ENCODE measurements around the gene SYNDIG1.

SYNDIG1 gene

GRCh38 chr20:24662752-24663365, 193.4 kb downstream of the SYNDIG1 start:
- H3K27me3 Mint-ChIP-seq = no peaks in the 10 kb centered on the region
- no peaks in the 10 kb centered on the region for H3K4me1 Mint-ChIP-seq (ENCODE audit: low read depth)
- H3K27ac Mint-ChIP-seq = no peak overlapping the region
- H3K36me3 Mint-ChIP-seq (ENCODE audit: low read depth) = no peaks in the 10 kb centered on the region
- intact Hi-C loops (cut with micrococcal nuclease) = no loop called here
- no peak overlapping the region for H3K4me3 Mint-ChIP-seq
- no peaks in the 10 kb centered on the region for H3K9me3 Mint-ChIP-seq

GRCh38 chr20:24663496-24663895, 194.1 kb downstream of the SYNDIG1 start:
- Mint-ChIP-seq H3K4me1 (ENCODE audit: low read depth) (no peaks in the 10 kb centered on the region), H3K27me3 (no peaks in the 10 kb centered on the region), H3K4me3 (no peak overlapping the region), H3K36me3 (ENCODE audit: low read depth) (no peaks in the 10 kb centered on the region), H3K9me3 (no peaks in the 10 kb centered on the region), H3K27ac (no peak overlapping the region)
- intact Hi-C loops (cut with micrococcal nuclease) = no loop called here

DNA sequence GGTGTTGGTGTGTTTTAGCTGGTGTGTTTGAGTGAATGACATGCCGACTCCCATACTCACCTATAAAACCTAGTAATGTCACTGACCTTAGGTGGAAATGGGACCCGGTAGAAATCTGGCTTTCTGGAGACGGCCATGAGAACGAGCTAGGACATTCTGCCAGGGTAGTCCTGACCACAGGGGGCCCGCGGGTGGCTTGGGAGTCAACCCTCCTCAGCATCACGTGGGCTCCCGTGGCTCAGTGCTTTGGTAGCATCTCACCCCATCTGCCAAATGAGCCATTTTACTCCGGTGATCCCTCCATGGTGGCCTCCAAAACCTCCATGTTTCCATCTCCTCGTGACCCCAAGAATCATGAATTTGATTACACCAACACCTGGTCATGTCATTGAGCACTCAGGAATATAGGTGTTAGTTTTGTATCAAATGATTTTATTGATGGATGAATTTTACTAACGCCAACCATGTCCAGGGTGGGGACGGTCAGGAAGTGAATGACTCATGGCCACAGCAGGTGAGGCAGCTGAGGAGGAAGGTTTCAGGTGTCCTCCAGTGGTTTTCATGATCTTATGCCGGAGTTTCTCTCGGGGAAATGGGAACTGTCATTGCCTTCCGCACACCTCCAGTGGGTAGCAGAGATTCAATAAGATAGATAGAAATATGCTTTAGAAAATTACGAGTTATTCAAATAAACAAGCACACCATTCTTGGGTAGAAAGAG, 195.0 kb downstream of the SYNDIG1 start:
- H3K36me3 Mint-ChIP-seq (ENCODE audit: low read depth) = no peaks in the 10 kb centered on the region
- H3K27ac Mint-ChIP-seq = no peak overlapping the region
- H3K4me1 Mint-ChIP-seq (ENCODE audit: low read depth) = no peaks in the 10 kb centered on the region
- intact Hi-C loops (cut with micrococcal nuclease) = no loop called here
- H3K9me3 Mint-ChIP-seq = no peaks in the 10 kb centered on the region
- H3K27me3 Mint-ChIP-seq = no peaks in the 10 kb centered on the region
- H3K4me3 Mint-ChIP-seq = no peak overlapping the region

GRCh38 chr20:24665196-24665595, 195.8 kb downstream of the SYNDIG1 start:
- intact Hi-C loops (cut with micrococcal nuclease) = no loop called here
- Mint-ChIP-seq H3K36me3 (ENCODE audit: low read depth) (no peaks in the 10 kb centered on the region), H3K27me3 (no peaks in the 10 kb centered on the region), H3K9me3 (no peaks in the 10 kb centered on the region), H3K4me1 (ENCODE audit: low read depth) (no peaks in the 10 kb centered on the region), H3K4me3 (no peak overlapping the region), H3K27ac (no peak overlapping the region)

DNA sequence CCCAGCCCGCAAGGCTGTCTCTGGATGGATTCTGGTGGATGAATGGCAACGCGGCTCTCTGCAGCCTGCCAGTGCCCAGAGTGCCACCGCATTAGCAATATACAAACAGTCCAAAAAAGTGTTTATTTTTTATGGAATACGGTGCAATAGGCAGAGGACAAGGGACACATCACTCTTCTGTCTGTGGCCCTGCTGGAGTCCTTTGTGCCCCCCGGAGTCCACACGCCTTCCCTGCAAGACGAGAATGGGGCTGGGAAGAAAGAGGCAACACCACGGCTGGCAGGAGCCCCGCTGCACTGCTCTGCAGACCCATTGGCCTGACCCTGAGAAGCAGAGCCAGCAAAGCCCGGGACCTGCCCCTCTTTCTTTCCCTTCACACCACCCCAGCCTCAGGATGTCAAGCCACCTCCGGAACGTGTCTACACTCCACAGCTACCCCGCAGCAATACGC, 196.3 kb downstream of the SYNDIG1 start:
- Mint-ChIP-seq H3K27ac (no peak overlapping the region), H3K4me1 (ENCODE audit: low read depth) (no peaks in the 10 kb centered on the region), H3K36me3 (ENCODE audit: low read depth) (no peaks in the 10 kb centered on the region), H3K27me3 (no peaks in the 10 kb centered on the region), H3K9me3 (no peaks in the 10 kb centered on the region), H3K4me3 (no peak overlapping the region)
- intact Hi-C loops (cut with micrococcal nuclease) = no loop called here

- intact Hi-C loops (cut with micrococcal nuclease) = no loop called here
- no peaks in the 10 kb centered on the region for H3K27me3 Mint-ChIP-seq
- H3K9me3 Mint-ChIP-seq = no peaks in the 10 kb centered on the region
- no peaks in the 10 kb centered on the region for H3K36me3 Mint-ChIP-seq (ENCODE audit: low read depth)
- no peaks in the 10 kb centered on the region for H3K4me1 Mint-ChIP-seq (ENCODE audit: low read depth)
- H3K4me3 Mint-ChIP-seq = no peak overlapping the region
- no peak overlapping the region for H3K27ac Mint-ChIP-seq
Measured at GRCh38 chr20:24667689-24668383, 198.4 kb downstream of the SYNDIG1 start.

- Mint-ChIP-seq H3K27me3 (no peaks in the 10 kb centered on the region), H3K4me1 (ENCODE audit: low read depth) (no peaks in the 10 kb centered on the region), H3K36me3 (ENCODE audit: low read depth) (no peaks in the 10 kb centered on the region), H3K9me3 (no peaks in the 10 kb centered on the region), H3K27ac (no peak overlapping the region), H3K4me3 (no peak overlapping the region)
- intact Hi-C loops (cut with micrococcal nuclease) = no loop called here
Measured at GRCh38 chr20:24668384-24668702, 198.9 kb downstream of the SYNDIG1 start.

GRCh38 chr20:24668791-24669190, 199.4 kb downstream of the SYNDIG1 start:
- Mint-ChIP-seq H3K36me3 (ENCODE audit: low read depth) (no peaks in the 10 kb centered on the region), H3K27me3 (no peaks in the 10 kb centered on the region), H3K27ac (no peak overlapping the region), H3K9me3 (no peaks in the 10 kb centered on the region), H3K4me1 (ENCODE audit: low read depth) (no peaks in the 10 kb centered on the region), H3K4me3 (no peak overlapping the region)
- intact Hi-C loops (cut with micrococcal nuclease) = no loop called here

GRCh38 chr20:24669701-24670100, 200.3 kb downstream of the SYNDIG1 start:
- intact Hi-C loops (cut with micrococcal nuclease) = no loop called here
- Mint-ChIP-seq H3K4me1 (ENCODE audit: low read depth) (no peaks in the 10 kb centered on the region), H3K27me3 (no peaks in the 10 kb centered on the region), H3K36me3 (ENCODE audit: low read depth) (no peaks in the 10 kb centered on the region), H3K27ac (no peak overlapping the region), H3K4me3 (no peak overlapping the region), H3K9me3 (no peaks in the 10 kb centered on the region)

DNA sequence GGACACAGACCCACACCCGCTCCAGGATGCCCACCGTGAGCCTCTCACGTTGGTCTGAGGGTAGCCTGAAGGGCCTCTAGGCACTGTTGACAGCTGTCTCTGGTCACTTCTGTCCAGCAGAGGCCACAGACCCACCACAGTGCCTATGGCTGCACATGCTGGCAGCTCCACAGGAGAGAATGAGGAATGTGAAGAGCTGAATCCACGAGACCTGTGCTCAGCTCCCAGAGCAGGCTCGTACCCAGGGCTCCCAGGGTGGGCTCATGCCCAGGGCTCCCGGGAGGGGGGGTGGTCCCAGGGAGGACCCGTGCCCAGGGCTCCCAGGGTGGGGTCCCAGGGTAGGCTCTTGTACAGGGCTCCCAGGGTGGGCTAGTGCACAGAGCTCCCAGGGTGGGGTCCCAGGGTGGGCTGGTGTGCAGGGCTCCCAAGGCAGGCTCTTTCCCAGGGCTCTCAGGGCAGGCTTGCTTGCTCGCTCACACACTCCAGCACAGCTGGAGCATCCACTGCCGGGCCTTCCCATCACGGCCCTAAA, 201.0 kb downstream of the SYNDIG1 start:
- no peak overlapping the region for H3K27ac Mint-ChIP-seq
- intact Hi-C loops (cut with micrococcal nuclease) = no loop called here
- no peaks in the 10 kb centered on the region for H3K9me3 Mint-ChIP-seq
- H3K4me1 Mint-ChIP-seq (ENCODE audit: low read depth) = no peaks in the 10 kb centered on the region
- H3K27me3 Mint-ChIP-seq = no peaks in the 10 kb centered on the region
- no peaks in the 10 kb centered on the region for H3K36me3 Mint-ChIP-seq (ENCODE audit: low read depth)
- no peak overlapping the region for H3K4me3 Mint-ChIP-seq

- H3K9me3 Mint-ChIP-seq = no peaks in the 10 kb centered on the region
- no peaks in the 10 kb centered on the region for H3K36me3 Mint-ChIP-seq (ENCODE audit: low read depth)
- H3K4me3 Mint-ChIP-seq = no peak overlapping the region
- H3K27ac Mint-ChIP-seq = no peak overlapping the region
- no peaks in the 10 kb centered on the region for H3K27me3 Mint-ChIP-seq
- H3K4me1 Mint-ChIP-seq (ENCODE audit: low read depth) = no peaks in the 10 kb centered on the region
- intact Hi-C loops (cut with micrococcal nuclease) = no loop called here
Measured at GRCh38 chr20:24670981-24671380, 201.6 kb downstream of the SYNDIG1 start.

- intact Hi-C loops (cut with micrococcal nuclease) = no loop called here
- no peaks in the 10 kb centered on the region for H3K4me1 Mint-ChIP-seq (ENCODE audit: low read depth)
Measured at GRCh38 chr20:24672181-24672880, 202.9 kb downstream of the SYNDIG1 start.

GRCh38 chr20:24672886-24673677, 203.7 kb downstream of the SYNDIG1 start:
- Mint-ChIP-seq H3K4me1 (ENCODE audit: low read depth) (no peaks in the 10 kb centered on the region), H3K4me3 (no peak overlapping the region), H3K9me3 (no peaks in the 10 kb centered on the region), H3K36me3 (ENCODE audit: low read depth) (no peaks in the 10 kb centered on the region), H3K27ac (no peak overlapping the region), H3K27me3 (no peaks in the 10 kb centered on the region)
- intact Hi-C loops (cut with micrococcal nuclease) = no loop called here

More at GRCh38 chr20:24672181-24672880, 202.9 kb downstream of the SYNDIG1 start:
- H3K27ac Mint-ChIP-seq = no peak overlapping the region
- no peaks in the 10 kb centered on the region for H3K36me3 Mint-ChIP-seq (ENCODE audit: low read depth)
- H3K27me3 Mint-ChIP-seq = no peaks in the 10 kb centered on the region
- H3K4me3 Mint-ChIP-seq = no peak overlapping the region
- H3K9me3 Mint-ChIP-seq = no peaks in the 10 kb centered on the region

Measured in dendritic cell treated with granulocyte-macrophage colony-stimulating factor and Interleukin-4, amounts not matched to agents 40 ng/mL and 50 ng/mL, for 4 days (primary cell).